H9 (cell line): ENCODE measurements around the gene ARHGEF12. TPM values are rescaled to one million over a fixed set of nuclear protein-coding genes. Genes with fewer than 3 reads are reported as not detected.

Source experiments
- DNase-seq: peaks from one replicate; pipeline ENCODE4 v3.0.0-alpha.2; 2017
- H2AFZ ChIP-seq: one replicate; pipeline ENCODE4 v1.6.1; 2013; ENCODE audit warnings: mild to moderate bottlenecking, low read length, control low read depth, moderate library complexity
- H2AK5ac ChIP-seq: 2 replicates; pipeline ENCODE4 v1.6.1; 2013; ENCODE audit warnings: low read length, control low read depth, mixed read lengths; ENCODE audit not compliant: insufficient read length
- H2BK120ac ChIP-seq: one replicate; pipeline ENCODE4 v1.6.1; 2013; ENCODE audit warnings: low read depth, mild to moderate bottlenecking, low read length, control low read depth, inconsistent platforms; ENCODE audit not compliant: poor library complexity, severe bottlenecking
- H2BK12ac ChIP-seq: 2 replicates; pipeline ENCODE4 v1.6.1; 2013; ENCODE audit warnings: low read length, control low read depth, mixed read lengths, low read depth; ENCODE audit not compliant: insufficient read length
- H2BK15ac ChIP-seq: 2 replicates; pipeline ENCODE4 v1.6.1; 2013; ENCODE audit warnings: low read depth, low read length, control low read depth
- H2BK20ac ChIP-seq: one replicate; pipeline ENCODE4 v1.6.1; 2013; ENCODE audit warnings: low read depth, mild to moderate bottlenecking, low read length, control low read depth, inconsistent platforms; ENCODE audit not compliant: poor library complexity, severe bottlenecking
- H2BK5ac ChIP-seq: 2 replicates; pipeline ENCODE4 v1.6.1; 2013; ENCODE audit warnings: low read length, control low read depth, mixed read lengths; ENCODE audit not compliant: insufficient read length
- H3K14ac ChIP-seq: 2 replicates; pipeline ENCODE4 v1.6.1; 2013; ENCODE audit warnings: low read length, control low read depth; ENCODE audit not compliant: insufficient read depth
- H3K18ac ChIP-seq: 2 replicates; pipeline ENCODE4 v1.6.1; 2013; ENCODE audit warnings: low read depth, mild to moderate bottlenecking, mixed read lengths, low read length, control low read depth; ENCODE audit not compliant: insufficient read length
- H3K23ac ChIP-seq: 2 replicates; pipeline ENCODE4 v1.6.1; 2013; ENCODE audit warnings: low read length, control low read depth, mixed read lengths, low read depth; ENCODE audit not compliant: insufficient read length
- H3K23me2 ChIP-seq: 2 replicates; pipeline ENCODE4 v1.6.1; 2013; ENCODE audit warnings: low read depth, mild to moderate bottlenecking, mixed read lengths, low read length, control low read depth; ENCODE audit not compliant: insufficient read length, poor library complexity, severe bottlenecking
- H3K27ac ChIP-seq: 2 replicates; pipeline ENCODE4 v1.5.1; 2013; ENCODE audit warnings: low read length, control low read depth, mixed read lengths, low read depth; ENCODE audit not compliant: insufficient read length
- H3K27me3 ChIP-seq: 2 replicates; pipeline ENCODE4 v1.6.1; 2013; ENCODE audit warnings: low read length, control low read depth, inconsistent platforms; ENCODE audit not compliant: insufficient read depth
- H3K4ac ChIP-seq: 2 replicates; pipeline ENCODE4 v1.6.1; 2013; ENCODE audit warnings: low read depth, mild to moderate bottlenecking, control low read depth, inconsistent platforms, low read length, moderate library complexity
- H3K4me1 ChIP-seq: 2 replicates; pipeline ENCODE4 v1.6.1; 2013; ENCODE audit warnings: low read length, control low read depth, inconsistent platforms; ENCODE audit not compliant: insufficient read depth
- H3K4me2 ChIP-seq: 2 replicates; pipeline ENCODE4 v1.6.1; 2013; ENCODE audit warnings: low read length, control low read depth, mixed read lengths; ENCODE audit not compliant: insufficient read length, insufficient read depth
- H3K56ac ChIP-seq: 2 replicates; pipeline ENCODE4 v1.6.1; 2013; ENCODE audit warnings: low read depth, mild to moderate bottlenecking, mixed read lengths, low read length, control low read depth; ENCODE audit not compliant: insufficient read length
- H3K79me1 ChIP-seq: 2 replicates; pipeline ENCODE4 v1.6.1; 2013; ENCODE audit warnings: low read depth, mild to moderate bottlenecking, moderate library complexity, low read length, control low read depth, inconsistent platforms; ENCODE audit not compliant: insufficient read depth, poor library complexity, severe bottlenecking
- H3K79me2 ChIP-seq: 2 replicates; pipeline ENCODE4 v1.6.1; 2013; ENCODE audit warnings: low read length, control low read depth, inconsistent platforms; ENCODE audit not compliant: insufficient read depth
- H3K9ac ChIP-seq: 2 replicates; pipeline ENCODE4 v1.6.1; 2013; ENCODE audit warnings: low read length, control low read depth, mixed read lengths; ENCODE audit not compliant: insufficient read length; ENCODE audit errors: extremely low read depth
- H3K9me3 ChIP-seq: one replicate; pipeline ENCODE4 v1.6.1; 2013; ENCODE audit warnings: low read depth, low read length, inconsistent platforms; ENCODE audit not compliant: control insufficient read depth
- H3T11ph ChIP-seq: one replicate; pipeline ENCODE4 v1.6.1; 2013; ENCODE audit warnings: mild to moderate bottlenecking, low read length, control low read depth, inconsistent platforms
- H4K20me1 ChIP-seq: one replicate; pipeline ENCODE4 v1.6.1; 2013; ENCODE audit not compliant: control insufficient read depth, insufficient read length, insufficient read depth
- H4K5ac ChIP-seq: 2 replicates; pipeline ENCODE4 v1.6.1; 2013; ENCODE audit warnings: low read depth, mild to moderate bottlenecking, mixed read lengths, low read length, control low read depth; ENCODE audit not compliant: insufficient read length
- H4K8ac ChIP-seq: replicated peaks from 2 replicates; pipeline ENCODE4 v1.6.1; 2013; ENCODE audit warnings: low read length, control low read depth, mixed read lengths, low read depth; ENCODE audit not compliant: insufficient read length
- H4K91ac ChIP-seq: 2 replicates; pipeline ENCODE4 v1.6.1; 2013; ENCODE audit warnings: low read depth, mild to moderate bottlenecking, moderate library complexity, mixed read lengths, low read length, control low read depth; ENCODE audit not compliant: insufficient read length
- H3K27ac Mint-ChIP-seq, 3 experiments: 2 replicates in 2 of 3; 3 replicates in 1 of 3; pipeline ENCODE4 v1.8.0; 2020 to 2021; ENCODE audit warnings: mixed read lengths in 3 of 3, mild to moderate bottlenecking in 1 of 3, moderate library complexity in 1 of 3
- H3K27me3 Mint-ChIP-seq: 2 replicates; pipeline ENCODE4 v1.8.0; 2021; ENCODE audit warnings: low read depth, mild to moderate bottlenecking, moderate library complexity, mixed read lengths
- H3K36me3 Mint-ChIP-seq, 3 experiments: 2 replicates in 2 of 3; 3 replicates in 1 of 3; pipeline ENCODE4 v1.8.0; 2020 to 2021; ENCODE audit warnings: low read depth in 3 of 3, mixed read lengths in 3 of 3; ENCODE audit not compliant: insufficient read depth in 1 of 3
- H3K4me1 Mint-ChIP-seq, 2 experiments: 2 replicates each; pipeline ENCODE4 v1.8.0; 2020; ENCODE audit warnings: mixed read lengths in 2 of 2
- H3K4me3 Mint-ChIP-seq, 2 experiments: 2 replicates in 1 of 2; 3 replicates in 1 of 2; pipeline ENCODE4 v1.8.0; 2020 to 2021; ENCODE audit warnings: mild to moderate bottlenecking in 2 of 2, mixed read lengths in 2 of 2, moderate library complexity in 1 of 2
- H3K9me3 Mint-ChIP-seq, 2 experiments: 2 replicates in 1 of 2; 3 replicates in 1 of 2; pipeline ENCODE4 v1.8.0; 2020; ENCODE audit warnings: mild to moderate bottlenecking in 2 of 2, mixed read lengths in 2 of 2, moderate library complexity in 1 of 2
- WGBS: extraction: QIAGEN DNeasy Blood & Tissue Kit; methylation state at CpG from one replicate; pipeline ENCODE4 v1.1.7; 2013; ENCODE audit warnings: missing lambda C conversion rate, low lambda C conversion rate, mixed read lengths; ENCODE audit not compliant: insufficient read length; ENCODE audit errors: extremely low coverage; 5-methylcytosine and 5-hydroxymethylcytosine counted together
- total RNA-seq: library from RNA; stranded (reverse); gene quantifications from 2 replicates; pipeline ENCODE4 v1.2.1, GENCODE V29; 2021
- TF ChIP-seq, protein P1 (sequence below): fragments of 200-600 bp; sonication (generic); conservative IDR thresholded peaks from 3 replicates; pipeline ENCODE4 v1.8.0; 2021; ENCODE audit warnings: antibody characterized with exemption, mild to moderate bottlenecking

The ARHGEF12 gene
- total RNA-seq, 1 experiment from 2014 or later = 27.0 TPM

DNA sequence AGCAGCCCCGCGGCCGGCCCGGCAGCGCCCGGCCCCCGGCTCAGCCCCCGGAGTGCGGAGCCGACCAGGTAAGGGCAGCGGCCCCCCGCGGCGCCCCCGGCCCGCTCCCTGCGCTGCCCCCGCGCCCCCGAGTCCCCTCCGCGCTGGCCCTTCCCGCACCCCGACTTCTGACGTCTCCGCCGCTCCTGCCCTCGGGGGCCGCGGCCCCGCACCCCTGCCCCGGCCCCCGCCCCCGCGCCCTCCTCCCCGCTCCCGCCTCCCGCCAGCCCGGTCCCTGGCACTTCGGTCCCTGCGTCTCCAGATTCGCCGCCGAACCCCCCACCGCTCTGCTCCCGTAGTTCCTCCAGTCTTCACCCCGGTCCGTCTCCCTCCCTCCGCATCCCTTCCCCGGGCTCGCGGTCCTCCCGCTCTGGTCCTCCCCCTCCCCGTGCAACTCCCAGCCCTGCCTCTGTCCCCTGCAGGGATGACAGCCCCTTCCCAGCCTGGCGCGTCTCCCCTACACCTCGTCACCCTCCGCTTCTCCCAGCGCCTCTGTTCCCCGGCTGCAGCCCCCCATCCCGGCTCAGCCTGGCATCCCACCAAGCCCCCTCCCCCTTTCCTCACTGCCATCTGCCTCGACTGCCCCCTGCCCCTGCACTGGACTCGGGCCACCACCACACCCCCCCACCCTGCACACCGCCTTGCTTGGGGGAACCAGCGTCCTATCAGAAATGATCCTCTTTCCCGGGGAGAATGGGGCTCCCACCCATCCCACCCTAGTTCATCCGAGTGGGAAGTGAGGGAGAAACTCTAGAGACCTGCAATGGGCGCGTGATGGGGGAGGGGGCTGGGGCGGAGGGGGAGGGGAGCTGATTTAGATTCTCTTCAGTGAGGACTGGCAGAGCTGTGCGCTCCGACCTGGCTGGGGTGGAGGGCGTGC, 175.9 kb downstream of the ARHGEF12 start:
- H3K18ac ChIP-seq = no peak overlapping the region
- Mint-ChIP-seq H3K9me3 (no peaks in the 10 kb centered on the region), H3K4me3 (peak overlapping the region; percentile 60 to 79), H3K27ac (no peak overlapping the region), H3K27me3 (peaks cover 78% of the 10 kb centered on the region), H3K4me1 (peaks cover 17 to 22% of the 10 kb centered on the region in 2 experiments), H3K36me3 (no peaks in the 10 kb centered on the region)
- no peak overlapping the region for H3K27ac ChIP-seq
- no peak overlapping the region for H2BK120ac ChIP-seq
- no peaks in the 10 kb centered on the region; the same call in 1 of the 2 replicates for H3K27me3 ChIP-seq
- no peaks in the 10 kb centered on the region for H3K9me3 ChIP-seq
- H3K79me1 ChIP-seq = no peaks in the 10 kb centered on the region
- H2BK15ac ChIP-seq = no peak overlapping the region
- no peak overlapping the region for H3T11ph ChIP-seq
- peak overlapping the region; percentile 61 for H3K4me2 ChIP-seq
- no peaks in the 10 kb centered on the region for H3K4me1 ChIP-seq
- no peak overlapping the region for H2BK12ac ChIP-seq
- no peak overlapping the region for H3K14ac ChIP-seq
- H2BK20ac ChIP-seq = no peak overlapping the region
- H2AFZ ChIP-seq = no peak overlapping the region
- H4K91ac ChIP-seq = no peak overlapping the region
- peaks cover 2% of the 10 kb centered on the region for H4K20me1 ChIP-seq
- no peak for DNase-seq
- H3K23me2 ChIP-seq = peaks cover 4% of the 10 kb centered on the region
- H3K23ac ChIP-seq = no peak overlapping the region
- H3K56ac ChIP-seq = no peak overlapping the region
- no peak overlapping the region for H4K5ac ChIP-seq
- no peak overlapping the region for H2AK5ac ChIP-seq
- H4K8ac ChIP-seq = no peak overlapping the region
- H3K4ac ChIP-seq = no peak overlapping the region
- no peak overlapping the region for H3K9ac ChIP-seq
- WGBS = no CpG with 5 or more reads among the region's 73 CpGs
- TF ChIP-seq, protein P1, sequence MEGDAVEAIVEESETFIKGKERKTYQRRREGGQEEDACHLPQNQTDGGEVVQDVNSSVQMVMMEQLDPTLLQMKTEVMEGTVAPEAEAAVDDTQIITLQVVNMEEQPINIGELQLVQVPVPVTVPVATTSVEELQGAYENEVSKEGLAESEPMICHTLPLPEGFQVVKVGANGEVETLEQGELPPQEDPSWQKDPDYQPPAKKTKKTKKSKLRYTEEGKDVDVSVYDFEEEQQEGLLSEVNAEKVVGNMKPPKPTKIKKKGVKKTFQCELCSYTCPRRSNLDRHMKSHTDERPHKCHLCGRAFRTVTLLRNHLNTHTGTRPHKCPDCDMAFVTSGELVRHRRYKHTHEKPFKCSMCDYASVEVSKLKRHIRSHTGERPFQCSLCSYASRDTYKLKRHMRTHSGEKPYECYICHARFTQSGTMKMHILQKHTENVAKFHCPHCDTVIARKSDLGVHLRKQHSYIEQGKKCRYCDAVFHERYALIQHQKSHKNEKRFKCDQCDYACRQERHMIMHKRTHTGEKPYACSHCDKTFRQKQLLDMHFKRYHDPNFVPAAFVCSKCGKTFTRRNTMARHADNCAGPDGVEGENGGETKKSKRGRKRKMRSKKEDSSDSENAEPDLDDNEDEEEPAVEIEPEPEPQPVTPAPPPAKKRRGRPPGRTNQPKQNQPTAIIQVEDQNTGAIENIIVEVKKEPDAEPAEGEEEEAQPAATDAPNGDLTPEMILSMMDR = no peak
- no peak overlapping the region for H2BK5ac ChIP-seq
- no peaks in the 10 kb centered on the region for H3K79me2 ChIP-seq
